ENCODE data around the gene GPSM3. TPM values are rescaled to one million over a fixed set of nuclear protein-coding genes. Genes with fewer than 3 reads are reported as not detected.
A peak's percentile ranks its signal among the peaks of the same experiment; 100 is the strongest.

GPSM3 gene
- total RNA-seq, 1 experiment from 2014 or later: 2.0 TPM

GRCh38 chr6:32184084-32184640, 8.3 kb downstream of the GPSM3 start, which contains the start of gene AGER:
TSS of gene AGER (minus strand) at chr6:32184253. CDS start at chr6:32184222, 31 bp downstream.
- Histone ChIP-seq H3K27me3 (ENCODE audit: control insufficient read depth, insufficient read depth, low read length) (no peaks in the 10 kb centered on the region), H3K9me3 (ENCODE audit: control insufficient read depth, insufficient read depth, low read depth, low read length) (no peaks in the 10 kb centered on the region), H3K4me3 (ENCODE audit: low read depth in 2 of 2, low read length in 2 of 2) (no peak within 1 kb of the TSS), H3K27ac (ENCODE audit: low read length) (peak within 1 kb of the TSS; percentile 45; the same call in 1 of the 2 replicates), H3K36me3 (ENCODE audit: control insufficient read depth, insufficient read depth, low read length) (no peaks in the 10 kb centered on the region; the same call in 1 of the 2 replicates), H3K4me1 (ENCODE audit: control insufficient read depth, insufficient read depth, low read length) (peaks cover 16% of the 10 kb centered on the region)
- ATAC-seq (no peak), DNase-seq (ENCODE audit: low read depth, low spot score) (no peak)
- POLR2A ChIA-PET: no interaction called here
- intact Hi-C loops (cut with micrococcal nuclease; ENCODE audit: unreplicated experiment): no loop called here
- TF ChIP-seq CTCF (IDR thresholded peaks at IDR 0.05): no peak
- TF ChIP-seq REST (IDR thresholded peaks at IDR 0.05; ENCODE audit: insufficient read depth in 1 of 2, low read depth in 2 of 2, low read length in 1 of 2): no peak
- no peak for TF ChIP-seq SIN3A (IDR thresholded peaks at IDR 0.05; ENCODE audit: borderline replicate concordance, insufficient read depth, low read depth, low read length)
- TF ChIP-seq POLR2AphosphoS5 (IDR thresholded peaks at IDR 0.05; ENCODE audit: low read depth, low read length): no peak
- no peak for TF ChIP-seq TCF7L2 (IDR thresholded peaks at IDR 0.05; ENCODE audit: low read depth, low read length)
- in situ Hi-C loops (cut with HindIII; ENCODE audit: low pct_unique_long_range_greater_than_20kb, low sequenced_read_pairs): no loop called here
- no TSS peak for BruUV-seq (replicated peaks)
- CTCF ChIA-PET: no interaction called here

- intact Hi-C loops (cut with micrococcal nuclease; ENCODE audit: unreplicated experiment): no loop called here
- no peaks in the 10 kb centered on the region; the same call in 1 of the 2 replicates for H3K36me3 ChIP-seq (ENCODE audit: control insufficient read depth, insufficient read depth, low read length)
- CTCF ChIA-PET: no interaction called here
These were observed 8.9 kb downstream of the GPSM3 start for GRCh38 chr6:32183483-32184083.

More at GRCh38 chr6:32183483-32184083, 8.9 kb downstream of the GPSM3 start:
- H3K4me3 ChIP-seq (ENCODE audit: low read depth in 2 of 2, low read length in 2 of 2): no peak overlapping the region
- in situ Hi-C loops (cut with HindIII; ENCODE audit: low pct_unique_long_range_greater_than_20kb, low sequenced_read_pairs): no loop called here
- ATAC-seq (no peak), DNase-seq (ENCODE audit: low read depth, low spot score) (no peak)
- no peak for TF ChIP-seq CTCF (IDR thresholded peaks at IDR 0.05)
- no peak for TF ChIP-seq POLR2AphosphoS5 (IDR thresholded peaks at IDR 0.05; ENCODE audit: low read depth, low read length)
- no peak for TF ChIP-seq SIN3A (IDR thresholded peaks at IDR 0.05; ENCODE audit: borderline replicate concordance, insufficient read depth, low read depth, low read length)
- TF ChIP-seq REST (IDR thresholded peaks at IDR 0.05; ENCODE audit: insufficient read depth in 1 of 2, low read depth in 2 of 2, low read length in 1 of 2): no peak
- no peak for TF ChIP-seq TCF7L2 (IDR thresholded peaks at IDR 0.05; ENCODE audit: low read depth, low read length)
- H3K27me3 ChIP-seq (ENCODE audit: control insufficient read depth, insufficient read depth, low read length): no peaks in the 10 kb centered on the region
- BruUV-seq (replicated peaks): no TSS peak
- no peaks in the 10 kb centered on the region for H3K9me3 ChIP-seq (ENCODE audit: control insufficient read depth, insufficient read depth, low read depth, low read length)
- H3K4me1 ChIP-seq (ENCODE audit: control insufficient read depth, insufficient read depth, low read length): peaks cover 13% of the 10 kb centered on the region
- POLR2A ChIA-PET: no interaction called here
- H3K27ac ChIP-seq (ENCODE audit: low read length): no peak overlapping the region; the same call in 1 of the 2 replicates

All from Panc1 (cell line).